H1 (cell line): Measurements from ENCODE around the gene RAMACL. TPM values are rescaled to one million over a fixed set of nuclear protein-coding genes. Genes with fewer than 3 reads are reported as not detected.

Source experiments
- ASH2L ChIP-seq: fragments of 200-600, 300-600 bp; sonication (generic); IDR thresholded peaks from one replicate; pipeline ENCODE4 v1.7.1; 2017; ENCODE audit warnings: low read length
- CBX8 ChIP-seq: fragments of 300-800, 300-1000 bp; sonication (generic); IDR thresholded peaks from 2 replicates; pipeline ENCODE4 v1.7.1; 2016; ENCODE audit warnings: low read depth, low read length, borderline replicate concordance
- E2F6 ChIP-seq: IDR thresholded peaks from 2 replicates; pipeline ENCODE4 v1.6.1; 2012; ENCODE audit warnings: inconsistent platforms
- KDM5A ChIP-seq: fragments of 200-600 bp; IDR thresholded peaks from 2 replicates; pipeline ENCODE4 v1.7.1; 2012; ENCODE audit warnings: mild to moderate bottlenecking, low read length, inconsistent platforms, mixed read lengths
- RAD21 ChIP-seq, 2 experiments: IDR thresholded peaks in 1 of 2; conservative IDR thresholded peaks in 1 of 2; 2 replicates each; pipeline ENCODE4 v1.6.1; 2011; ENCODE audit warnings: low read depth in 2 of 2, low read length in 2 of 2, improper control_type of control experiment in 1 of 2, inconsistent platforms in 1 of 2, mild to moderate bottlenecking in 1 of 2, moderate library complexity in 1 of 2
- SP2 ChIP-seq: IDR thresholded peaks from 2 replicates; pipeline ENCODE4 v1.6.1; 2012; ENCODE audit warnings: mild to moderate bottlenecking, low read length, inconsistent platforms
- SP4 ChIP-seq: IDR thresholded peaks from 2 replicates; pipeline ENCODE4 v1.6.1; 2012; ENCODE audit warnings: low read length, inconsistent platforms
- SUZ12 ChIP-seq: fragments of 200-600 bp; sonication (generic); IDR thresholded peaks from 2 replicates; pipeline ENCODE4 v1.6.1; 2012; ENCODE audit warnings: mild to moderate bottlenecking, inconsistent platforms, low read length, moderate library complexity, mixed read lengths
- polyA plus RNA-seq, 7 experiments: library from polyadenylated mRNA; depleted of rRNA in 3 of 7; stranded (reverse) in 5 of 7; unstranded in 2 of 7; fragments of >200 nt in 5 of 7; fragments of 200-250 nt in 2 of 7; gene quantifications; 1 replicate in 5 of 7; 2 replicates in 1 of 7; 4 replicates in 1 of 7; pipeline versions ENCODE4 v1.2.1 to v1.2.3, GENCODE V29; 2011 to 2013; ENCODE audit warnings: missing spikeins in 2 of 7, mixed read lengths in 2 of 7
- total RNA-seq: library from RNA; stranded (reverse); fragmentation: NEBNext Ultra II Directional; extraction: Animal tissue kit (Norgen Biotek cat#: 25700); gene quantifications from 2 replicates; pipeline ENCODE4 v1.2.1, GENCODE V29; 2021
- TF ChIP-seq, protein P1 (sequence below): fragments of 300-600 bp; sonication (generic); IDR thresholded peaks from 2 replicates; pipeline ENCODE4 v1.7.1; 2012; ENCODE audit warnings: low read length, moderate library complexity, mild to moderate bottlenecking, inconsistent platforms; ENCODE audit not compliant: insufficient replicate concordance

RAMACL gene
- total and polyA plus RNA-seq, 2 of the 8 experiments (the other 6 are each of a cell fraction or from before 2014, with no cell fraction given) = 0.23 to 0.97 TPM

GRCh38 chr6:166580076-166581050, 6.1 kb downstream of the RAMACL start (continued):
- TF ChIP-seq, protein P1, sequence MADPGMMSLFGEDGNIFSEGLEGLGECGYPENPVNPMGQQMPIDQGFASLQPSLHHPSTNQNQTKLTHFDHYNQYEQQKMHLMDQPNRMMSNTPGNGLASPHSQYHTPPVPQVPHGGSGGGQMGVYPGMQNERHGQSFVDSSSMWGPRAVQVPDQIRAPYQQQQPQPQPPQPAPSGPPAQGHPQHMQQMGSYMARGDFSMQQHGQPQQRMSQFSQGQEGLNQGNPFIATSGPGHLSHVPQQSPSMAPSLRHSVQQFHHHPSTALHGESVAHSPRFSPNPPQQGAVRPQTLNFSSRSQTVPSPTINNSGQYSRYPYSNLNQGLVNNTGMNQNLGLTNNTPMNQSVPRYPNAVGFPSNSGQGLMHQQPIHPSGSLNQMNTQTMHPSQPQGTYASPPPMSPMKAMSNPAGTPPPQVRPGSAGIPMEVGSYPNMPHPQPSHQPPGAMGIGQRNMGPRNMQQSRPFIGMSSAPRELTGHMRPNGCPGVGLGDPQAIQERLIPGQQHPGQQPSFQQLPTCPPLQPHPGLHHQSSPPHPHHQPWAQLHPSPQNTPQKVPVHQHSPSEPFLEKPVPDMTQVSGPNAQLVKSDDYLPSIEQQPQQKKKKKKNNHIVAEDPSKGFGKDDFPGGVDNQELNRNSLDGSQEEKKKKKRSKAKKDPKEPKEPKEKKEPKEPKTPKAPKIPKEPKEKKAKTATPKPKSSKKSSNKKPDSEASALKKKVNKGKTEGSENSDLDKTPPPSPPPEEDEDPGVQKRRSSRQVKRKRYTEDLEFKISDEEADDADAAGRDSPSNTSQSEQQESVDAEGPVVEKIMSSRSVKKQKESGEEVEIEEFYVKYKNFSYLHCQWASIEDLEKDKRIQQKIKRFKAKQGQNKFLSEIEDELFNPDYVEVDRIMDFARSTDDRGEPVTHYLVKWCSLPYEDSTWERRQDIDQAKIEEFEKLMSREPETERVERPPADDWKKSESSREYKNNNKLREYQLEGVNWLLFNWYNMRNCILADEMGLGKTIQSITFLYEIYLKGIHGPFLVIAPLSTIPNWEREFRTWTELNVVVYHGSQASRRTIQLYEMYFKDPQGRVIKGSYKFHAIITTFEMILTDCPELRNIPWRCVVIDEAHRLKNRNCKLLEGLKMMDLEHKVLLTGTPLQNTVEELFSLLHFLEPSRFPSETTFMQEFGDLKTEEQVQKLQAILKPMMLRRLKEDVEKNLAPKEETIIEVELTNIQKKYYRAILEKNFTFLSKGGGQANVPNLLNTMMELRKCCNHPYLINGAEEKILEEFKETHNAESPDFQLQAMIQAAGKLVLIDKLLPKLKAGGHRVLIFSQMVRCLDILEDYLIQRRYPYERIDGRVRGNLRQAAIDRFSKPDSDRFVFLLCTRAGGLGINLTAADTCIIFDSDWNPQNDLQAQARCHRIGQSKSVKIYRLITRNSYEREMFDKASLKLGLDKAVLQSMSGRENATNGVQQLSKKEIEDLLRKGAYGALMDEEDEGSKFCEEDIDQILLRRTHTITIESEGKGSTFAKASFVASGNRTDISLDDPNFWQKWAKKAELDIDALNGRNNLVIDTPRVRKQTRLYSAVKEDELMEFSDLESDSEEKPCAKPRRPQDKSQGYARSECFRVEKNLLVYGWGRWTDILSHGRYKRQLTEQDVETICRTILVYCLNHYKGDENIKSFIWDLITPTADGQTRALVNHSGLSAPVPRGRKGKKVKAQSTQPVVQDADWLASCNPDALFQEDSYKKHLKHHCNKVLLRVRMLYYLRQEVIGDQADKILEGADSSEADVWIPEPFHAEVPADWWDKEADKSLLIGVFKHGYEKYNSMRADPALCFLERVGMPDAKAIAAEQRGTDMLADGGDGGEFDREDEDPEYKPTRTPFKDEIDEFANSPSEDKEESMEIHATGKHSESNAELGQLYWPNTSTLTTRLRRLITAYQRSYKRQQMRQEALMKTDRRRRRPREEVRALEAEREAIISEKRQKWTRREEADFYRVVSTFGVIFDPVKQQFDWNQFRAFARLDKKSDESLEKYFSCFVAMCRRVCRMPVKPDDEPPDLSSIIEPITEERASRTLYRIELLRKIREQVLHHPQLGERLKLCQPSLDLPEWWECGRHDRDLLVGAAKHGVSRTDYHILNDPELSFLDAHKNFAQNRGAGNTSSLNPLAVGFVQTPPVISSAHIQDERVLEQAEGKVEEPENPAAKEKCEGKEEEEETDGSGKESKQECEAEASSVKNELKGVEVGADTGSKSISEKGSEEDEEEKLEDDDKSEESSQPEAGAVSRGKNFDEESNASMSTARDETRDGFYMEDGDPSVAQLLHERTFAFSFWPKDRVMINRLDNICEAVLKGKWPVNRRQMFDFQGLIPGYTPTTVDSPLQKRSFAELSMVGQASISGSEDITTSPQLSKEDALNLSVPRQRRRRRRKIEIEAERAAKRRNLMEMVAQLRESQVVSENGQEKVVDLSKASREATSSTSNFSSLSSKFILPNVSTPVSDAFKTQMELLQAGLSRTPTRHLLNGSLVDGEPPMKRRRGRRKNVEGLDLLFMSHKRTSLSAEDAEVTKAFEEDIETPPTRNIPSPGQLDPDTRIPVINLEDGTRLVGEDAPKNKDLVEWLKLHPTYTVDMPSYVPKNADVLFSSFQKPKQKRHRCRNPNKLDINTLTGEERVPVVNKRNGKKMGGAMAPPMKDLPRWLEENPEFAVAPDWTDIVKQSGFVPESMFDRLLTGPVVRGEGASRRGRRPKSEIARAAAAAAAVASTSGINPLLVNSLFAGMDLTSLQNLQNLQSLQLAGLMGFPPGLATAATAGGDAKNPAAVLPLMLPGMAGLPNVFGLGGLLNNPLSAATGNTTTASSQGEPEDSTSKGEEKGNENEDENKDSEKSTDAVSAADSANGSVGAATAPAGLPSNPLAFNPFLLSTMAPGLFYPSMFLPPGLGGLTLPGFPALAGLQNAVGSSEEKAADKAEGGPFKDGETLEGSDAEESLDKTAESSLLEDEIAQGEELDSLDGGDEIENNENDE = no peak
- TF ChIP-seq SUZ12 (no peak), ASH2L (no peak), CBX8 (no peak), KDM5A (no peak), E2F6 (no peak), SP2 (no peak), RAD21 (IDR thresholded peaks at IDR 0.05 in 1 of 2, conservative IDR thresholded peaks at IDR 0.05 in 1 of 2; ENCODE audit: low read depth in 2 of 2, low read length in 2 of 2) (no peak), SP4 (no peak)
